Vagina (tissue), 2 donors: ENCODE data around the gene SLC25A25. TPM values are rescaled to one million over a fixed set of nuclear protein-coding genes. Genes with fewer than 3 reads are reported as not detected.
"Not testable (repeated sequence)": the region's sequence is repeated elsewhere in the genome, so short reads cannot be mapped to it uniquely, and the experiment has no call there.

Source experiments
- DNase-seq, 2 donors: peaks; one replicate each; pipeline ENCODE4 v3.0.0-alpha.2; 2017; ENCODE audit errors: extremely low spot score in 2 of 2
- H3K27ac ChIP-seq: fragments of 200-600 bp; sonication (generic); one replicate; pipeline ENCODE4 v1.5.1; 2019
- H3K27me3 ChIP-seq: fragments of 200-600 bp; sonication (generic); one replicate; pipeline ENCODE4 v1.5.1; 2019
- H3K36me3 ChIP-seq, 2 donors: fragments of 200-600 bp; sonication (generic); one replicate each; pipeline ENCODE4 v1.5.1; 2017 to 2019
- H3K4me1 ChIP-seq: fragments of 200-600 bp; sonication (generic); one replicate; pipeline ENCODE4 v1.5.1; 2019
- H3K4me3 ChIP-seq, 2 donors: fragments of 200-600 bp; sonication (generic); 1 replicate in 1 of 2; 2 replicates in 1 of 2; pipeline ENCODE4 v1.5.1; 2016 to 2019
- H3K9me3 ChIP-seq: fragments of 200-600 bp; sonication (generic); one replicate; pipeline ENCODE4 v1.5.1; 2019
- CTCF ChIP-seq, 3 experiments: fragments of 450-650 bp in 2 of 3; fragments of 200-600 bp in 1 of 3; sonication (generic) in 1 of 3; IDR thresholded peaks; one replicate each; pipeline ENCODE4 v1.5.1; 2017 to 2019; ENCODE audit warnings: antibody characterized with exemption in 3 of 3, mild to moderate bottlenecking in 2 of 3, moderate library complexity in 2 of 3
- POLR2A ChIP-seq, 2 donors: fragments of 450-650 bp; IDR thresholded peaks; one replicate each; pipeline ENCODE4 v1.6.1; 2017; ENCODE audit warnings: antibody characterized with exemption in 2 of 2, mild to moderate bottlenecking in 2 of 2, moderate library complexity in 2 of 2
- POLR2AphosphoS5 ChIP-seq, 2 donors: sonication (generic); formaldehyde crosslinking; IDR thresholded peaks; one replicate each; pipeline ENCODE4 v1.9.0; 2017; ENCODE audit warnings: antibody characterized with exemption in 2 of 2, mild to moderate bottlenecking in 2 of 2, low read depth in 1 of 2; ENCODE audit not compliant: insufficient read depth in 1 of 2
- intact Hi-C: fragments of 100-400 bp; cut with DNase I; formaldehyde crosslinking; loops from one replicate; pipeline ENCODE4 v1.15.1; 2023
- total RNA-seq: library from RNA; depleted of rRNA; stranded (reverse); fragments of >200 nt; gene quantifications from one replicate; pipeline ENCODE4 v1.2.3, GENCODE V29; 2016

SLC25A25 gene
- total RNA-seq, 1 donor from 2014 or later = 44.4 TPM

GRCh38 chr9:128109050-128109709 is 41.1 kb downstream of the SLC25A25 start:
- intact Hi-C loops = no loop called here
- DNase-seq = no peak
- Histone ChIP-seq H3K27ac (no peak overlapping the region), H3K27me3 (no peaks in the 10 kb centered on the region), H3K4me3 (no peak overlapping the region), H3K4me1 (peaks cover 8% of the 10 kb centered on the region), H3K9me3 (no peaks in the 10 kb centered on the region), H3K36me3 (peaks cover 4 to 44% of the 10 kb centered on the region in 2 donors)
- TF ChIP-seq POLR2A (IDR thresholded peaks at IDR 0.05) (no peak), CTCF (IDR thresholded peaks at IDR 0.05) (no peak), POLR2AphosphoS5 (IDR thresholded peaks at IDR 0.05; ENCODE audit: insufficient read depth in 1 of 2, low read depth in 1 of 2) (no peak)

- H3K9me3 ChIP-seq, H3K27me3 ChIP-seq, H3K4me3 ChIP-seq, H3K4me1 ChIP-seq, intact Hi-C loops, DNase-seq, H3K27ac ChIP-seq: not testable (repeated sequence)
- peaks cover 4 to 25% of the 10 kb centered on the region in 2 donors for H3K36me3 ChIP-seq
Observed at GRCh38 chr9:128111726-128112125, 43.7 kb downstream of the SLC25A25 start.

- H3K27ac ChIP-seq = no peak overlapping the region
- intact Hi-C loops = no loop called here
- DNase-seq = no peak
Observed at GRCh38 chr9:128113526-128114325, 45.7 kb downstream of the SLC25A25 start.

GRCh38 chr9:128114326-128115186 is 46.5 kb downstream of the SLC25A25 start:
- Histone ChIP-seq H3K4me1 (peaks cover 10% of the 10 kb centered on the region), H3K9me3 (no peaks in the 10 kb centered on the region), H3K36me3 (no peaks in the 10 kb centered on the region), H3K27ac (no peak overlapping the region), H3K4me3 (no peak overlapping the region), H3K27me3 (no peaks in the 10 kb centered on the region)
- no peak for DNase-seq
- TF ChIP-seq POLR2AphosphoS5 (IDR thresholded peaks at IDR 0.05; ENCODE audit: insufficient read depth in 1 of 2, low read depth in 1 of 2) (no peak), POLR2A (IDR thresholded peaks at IDR 0.05) (no peak), CTCF (IDR thresholded peaks at IDR 0.05) (no peak)
- intact Hi-C loops = loop anchor here (5.0 kb wide), 2 partner anchors 72 to 172 kb away; no protein-coding TSS in a partner anchor

More at GRCh38 chr9:128113526-128114325, 45.7 kb downstream of the SLC25A25 start:
- TF ChIP-seq POLR2AphosphoS5 (IDR thresholded peaks at IDR 0.05; ENCODE audit: insufficient read depth in 1 of 2, low read depth in 1 of 2) (no peak), CTCF (IDR thresholded peaks at IDR 0.05) (no peak), POLR2A (IDR thresholded peaks at IDR 0.05) (no peak)
- Histone ChIP-seq H3K4me3 (no peak overlapping the region), H3K9me3 (no peaks in the 10 kb centered on the region), H3K4me1 (peaks cover 10% of the 10 kb centered on the region), H3K27me3 (no peaks in the 10 kb centered on the region), H3K36me3 (peaks cover 0 to 5% of the 10 kb centered on the region in 2 donors)
